Measurements from ENCODE around the gene TTLL7. TPM values are rescaled to one million over a fixed set of nuclear protein-coding genes. Genes with fewer than 3 reads are reported as not detected.
A peak's percentile ranks its signal among the peaks of the same experiment; 100 is the strongest.

The TTLL7 gene
- total RNA-seq, 2 donors from 2014 or later = 10.8 to 17.4 TPM

DNA sequence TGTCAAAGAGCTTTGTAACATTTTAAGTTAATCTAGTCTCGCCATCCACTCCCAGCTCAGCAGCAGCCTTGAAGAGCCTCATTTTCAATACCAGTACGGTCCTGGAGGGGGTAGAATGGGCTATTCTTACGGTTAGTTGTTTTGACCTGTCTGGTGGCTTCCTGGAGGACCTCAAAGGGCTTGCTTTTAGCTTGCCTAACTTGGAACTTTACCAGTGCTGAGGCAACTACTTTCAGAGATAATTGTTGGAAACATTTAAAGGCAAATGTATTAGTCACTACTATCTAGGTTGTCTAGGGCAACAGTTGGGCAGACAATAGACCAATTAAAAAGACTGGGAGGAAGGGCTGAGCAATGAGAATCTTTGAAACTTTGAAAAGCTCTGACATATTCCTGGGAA, 56.0 kb downstream of the TTLL7 start:
- no peaks in the 10 kb centered on the region for H3K36me3 ChIP-seq
- no peak overlapping the region for H3K27ac ChIP-seq
- H3K27me3 ChIP-seq = no peaks in the 10 kb centered on the region
- DNase-seq (ENCODE audit: low spot score) = no peak
- peaks cover 0 to 6% of the 10 kb centered on the region in 2 donors for H3K9me3 ChIP-seq
- no peaks in the 10 kb centered on the region for H3K4me1 ChIP-seq
- H3K4me3 ChIP-seq = no peak overlapping the region
- TF ChIP-seq, protein P1, sequence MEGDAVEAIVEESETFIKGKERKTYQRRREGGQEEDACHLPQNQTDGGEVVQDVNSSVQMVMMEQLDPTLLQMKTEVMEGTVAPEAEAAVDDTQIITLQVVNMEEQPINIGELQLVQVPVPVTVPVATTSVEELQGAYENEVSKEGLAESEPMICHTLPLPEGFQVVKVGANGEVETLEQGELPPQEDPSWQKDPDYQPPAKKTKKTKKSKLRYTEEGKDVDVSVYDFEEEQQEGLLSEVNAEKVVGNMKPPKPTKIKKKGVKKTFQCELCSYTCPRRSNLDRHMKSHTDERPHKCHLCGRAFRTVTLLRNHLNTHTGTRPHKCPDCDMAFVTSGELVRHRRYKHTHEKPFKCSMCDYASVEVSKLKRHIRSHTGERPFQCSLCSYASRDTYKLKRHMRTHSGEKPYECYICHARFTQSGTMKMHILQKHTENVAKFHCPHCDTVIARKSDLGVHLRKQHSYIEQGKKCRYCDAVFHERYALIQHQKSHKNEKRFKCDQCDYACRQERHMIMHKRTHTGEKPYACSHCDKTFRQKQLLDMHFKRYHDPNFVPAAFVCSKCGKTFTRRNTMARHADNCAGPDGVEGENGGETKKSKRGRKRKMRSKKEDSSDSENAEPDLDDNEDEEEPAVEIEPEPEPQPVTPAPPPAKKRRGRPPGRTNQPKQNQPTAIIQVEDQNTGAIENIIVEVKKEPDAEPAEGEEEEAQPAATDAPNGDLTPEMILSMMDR (IDR thresholded peaks at IDR 0.05) = no peak

DNA sequence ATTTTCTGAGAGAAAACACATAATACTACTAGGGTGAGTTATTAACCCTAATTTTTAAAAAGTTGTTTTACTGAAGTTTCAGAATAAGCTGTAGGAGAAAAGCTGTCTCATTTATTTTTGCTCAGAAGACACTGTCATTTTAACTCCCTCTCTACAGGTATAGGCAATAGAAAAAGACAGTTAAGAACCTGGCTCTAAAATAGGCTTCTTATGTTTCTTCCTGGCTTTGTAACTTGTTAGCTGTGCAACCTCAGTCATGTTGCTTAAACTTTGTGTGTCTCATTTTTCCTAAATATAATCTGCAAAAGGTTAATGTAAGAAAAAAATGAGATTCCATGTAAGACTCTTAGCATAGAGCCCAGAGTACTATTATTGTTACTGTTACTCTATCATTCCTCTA, 64.4 kb downstream of the TTLL7 start:
- peaks cover 7% of the 10 kb centered on the region for H3K36me3 ChIP-seq
- H3K9me3 ChIP-seq = no peaks in the 10 kb centered on the region
- no peaks in the 10 kb centered on the region for H3K4me1 ChIP-seq
- H3K4me3 ChIP-seq = no peak overlapping the region
- no peak for DNase-seq (ENCODE audit: low spot score)
- H3K27ac ChIP-seq = no peak overlapping the region
- TF ChIP-seq, protein P1 (IDR thresholded peaks at IDR 0.05) = no peak
- H3K27me3 ChIP-seq = no peaks in the 10 kb centered on the region

DNA sequence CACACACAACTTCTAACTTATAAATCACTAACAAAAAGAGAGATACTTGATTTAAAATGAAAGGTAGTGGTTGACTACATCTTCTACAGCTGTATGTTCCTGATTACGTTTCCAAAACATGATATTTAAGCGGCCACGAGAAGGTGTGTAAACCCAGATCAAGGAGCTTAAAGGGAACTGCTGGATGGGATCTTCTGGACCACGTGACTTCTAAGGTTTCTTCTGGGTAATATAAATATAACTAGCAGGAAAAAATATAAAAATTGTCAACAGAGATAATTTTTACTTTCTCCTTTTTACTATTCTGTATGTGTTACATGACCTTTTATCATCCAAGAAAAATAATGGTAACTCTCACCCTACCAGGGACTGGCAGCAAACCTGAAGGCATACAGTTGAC, 66.2 kb downstream of the TTLL7 start:
- H3K4me3 ChIP-seq = no peak overlapping the region
- H3K27me3 ChIP-seq = no peaks in the 10 kb centered on the region
- no peaks in the 10 kb centered on the region for H3K4me1 ChIP-seq
- no peaks in the 10 kb centered on the region for H3K9me3 ChIP-seq
- TF ChIP-seq, protein P1 (IDR thresholded peaks at IDR 0.05) = no peak
- no peak overlapping the region for H3K27ac ChIP-seq
- peaks cover 6% of the 10 kb centered on the region for H3K36me3 ChIP-seq
- no peak for DNase-seq (ENCODE audit: low spot score)

DNA sequence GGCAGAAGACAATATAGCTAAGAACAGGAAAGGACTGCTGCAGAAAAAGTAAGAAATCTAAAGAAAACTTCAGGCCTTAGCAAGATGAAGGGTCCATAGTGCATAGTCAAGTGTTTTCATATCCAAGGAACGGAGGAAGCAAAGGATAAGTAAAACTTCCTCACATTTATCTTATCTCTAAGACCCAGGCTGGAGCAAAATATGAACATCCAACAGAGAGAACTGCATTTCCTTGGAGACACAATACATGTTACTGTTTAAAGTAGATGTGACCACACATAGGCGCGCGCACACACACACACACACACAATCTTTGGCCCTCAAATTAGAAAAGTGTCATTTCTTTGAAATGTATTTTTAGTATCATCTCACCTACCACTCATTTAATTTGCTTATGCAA, 66.7 kb downstream of the TTLL7 start:
- H3K4me1 ChIP-seq = no peaks in the 10 kb centered on the region
- TF ChIP-seq, protein P1 (IDR thresholded peaks at IDR 0.05) = no peak
- H3K27ac ChIP-seq = no peak overlapping the region

DNA sequence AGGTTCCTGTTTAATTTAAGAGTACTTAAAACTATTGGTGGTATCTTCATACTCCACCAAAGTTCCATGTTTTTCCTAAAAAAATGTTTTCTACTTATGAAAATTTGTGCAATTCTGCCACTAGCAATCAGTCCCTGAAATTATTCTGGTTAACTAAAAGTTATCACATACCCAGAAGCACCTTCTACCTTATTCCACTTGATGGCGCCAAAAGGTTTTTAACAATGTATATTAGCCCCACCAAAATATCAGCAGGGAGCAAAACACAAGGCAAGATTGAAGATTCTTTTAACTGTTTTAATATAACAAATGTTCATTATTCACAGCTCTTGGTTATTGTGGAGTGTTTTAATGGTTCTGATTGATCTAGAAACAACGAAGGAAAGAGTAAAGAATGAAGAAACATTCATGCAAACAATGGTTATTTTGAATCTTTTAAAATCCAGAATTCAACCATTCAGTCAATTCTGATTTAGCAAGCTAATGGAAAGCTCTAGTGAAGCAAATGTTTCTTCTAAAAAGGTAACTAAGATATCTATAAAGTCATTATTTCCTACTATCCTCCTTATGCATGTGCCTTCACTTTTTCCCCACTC, 67.2 kb downstream of the TTLL7 start:
- no peak overlapping the region for H3K27ac ChIP-seq
- no peaks in the 10 kb centered on the region for H3K36me3 ChIP-seq
- H3K9me3 ChIP-seq = no peaks in the 10 kb centered on the region
- no peaks in the 10 kb centered on the region for H3K27me3 ChIP-seq
- H3K4me3 ChIP-seq = no peak overlapping the region
- TF ChIP-seq, protein P1 (IDR thresholded peaks at IDR 0.05) = peak; percentile 54 to 81
- no peaks in the 10 kb centered on the region for H3K4me1 ChIP-seq
- no peak for DNase-seq (ENCODE audit: low spot score)

More for the DNA sequence above, 66.7 kb downstream of the TTLL7 start:
- DNase-seq (ENCODE audit: low spot score) = no peak
- H3K36me3 ChIP-seq = peaks cover 2% of the 10 kb centered on the region
- no peaks in the 10 kb centered on the region for H3K27me3 ChIP-seq
- no peak overlapping the region for H3K4me3 ChIP-seq
- H3K9me3 ChIP-seq = no peaks in the 10 kb centered on the region

DNA sequence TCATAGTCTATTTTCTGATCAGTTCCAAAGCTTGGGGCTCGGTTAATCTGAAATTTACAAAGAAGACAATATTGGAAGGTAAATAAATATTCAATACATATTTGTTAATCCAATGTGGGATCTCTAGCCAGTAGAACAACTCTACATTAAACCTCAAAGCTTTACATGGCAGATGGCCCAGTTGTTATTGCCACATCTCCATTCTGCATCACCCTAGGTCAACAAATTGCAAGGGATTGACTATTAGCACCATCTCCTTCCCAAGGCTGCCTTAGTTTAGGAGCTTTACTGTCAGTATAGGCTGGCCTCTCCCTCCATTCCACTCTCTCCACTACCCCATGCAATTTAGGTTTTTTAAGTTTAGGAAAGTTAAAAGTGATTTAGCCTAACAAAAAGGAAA, 69.7 kb downstream of the TTLL7 start:
- Histone ChIP-seq H3K27me3 (no peaks in the 10 kb centered on the region), H3K36me3 (no peaks in the 10 kb centered on the region), H3K9me3 (no peaks in the 10 kb centered on the region), H3K4me1 (no peaks in the 10 kb centered on the region), H3K27ac (no peak overlapping the region), H3K4me3 (no peak overlapping the region)
- no peak for DNase-seq (ENCODE audit: low spot score)
- TF ChIP-seq, protein P1 (IDR thresholded peaks at IDR 0.05) = no peak
